ENCODE measurements around the gene ADARB2.

DNA sequence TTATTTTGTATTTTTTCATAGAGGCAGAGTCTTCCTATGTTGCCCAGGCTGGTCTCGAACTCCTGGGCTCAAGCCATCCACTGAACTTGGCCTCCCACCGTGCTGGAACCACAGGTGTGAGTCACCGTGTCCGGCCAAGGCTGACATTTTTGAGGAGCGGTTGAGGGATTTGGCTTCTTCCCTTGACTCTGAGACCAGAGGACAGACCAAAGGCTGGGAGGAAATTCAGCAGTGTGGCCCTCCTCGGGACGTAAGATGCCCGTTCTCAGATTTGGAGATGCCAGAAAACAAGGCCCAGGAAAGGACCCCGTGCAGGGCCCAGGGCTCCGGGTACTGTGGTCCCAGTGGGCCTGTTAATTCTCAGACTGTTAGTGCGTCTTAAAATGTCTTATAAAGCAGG, 535.0 kb downstream of the ADARB2 start:
- TF ChIP-seq CTCF (IDR thresholded peaks at IDR 0.05; ENCODE audit: low read depth, low read length, poor library complexity, severe bottlenecking) (no peak), EZH2phosphoT487 (IDR thresholded peaks at IDR 0.05; ENCODE audit: borderline replicate concordance, low read length) (no peak)

Measured in DOHH2 (cell line).